WTC11 (cell line): ENCODE results near the gene NSUN7. TPM values are rescaled to one million over a fixed set of nuclear protein-coding genes. Genes with fewer than 3 reads are reported as not detected.

ENCODE experiments used
- ATAC-seq: fragments of 200-7000 bp; cut with Tn5 transposase; 2 replicates; pipeline ENCODE4 v1.10.0; 2021; ENCODE audit warnings: mild to moderate bottlenecking, moderate library complexity
- CTCF ChIA-PET: fragments of 300-600 bp; sonication (Branson Sonifier 250); formaldehyde crosslinking; loops from one replicate; lab custom pipeline; 2021; ENCODE audit warnings: antibody characterized with exemption; lab: Charles Lee
- POLR2A ChIA-PET: fragments of 350-600 bp; sonication (Branson Sonifier 250); formaldehyde crosslinking; loops from one replicate; lab custom pipeline; 2021; ENCODE audit warnings: antibody characterized with exemption; lab: Charles Lee
- DNase-seq: peaks from one replicate; pipeline ENCODE4 v3.0.0; 2021; ENCODE audit warnings: low spot score
- H3K27ac Mint-ChIP-seq: 2 replicates; pipeline ENCODE4 v1.8.0; 2021; ENCODE audit warnings: mixed read lengths
- H3K27me3 Mint-ChIP-seq: 2 replicates; pipeline ENCODE4 v1.8.0; 2021; ENCODE audit warnings: low read depth, mild to moderate bottlenecking, moderate library complexity, mixed read lengths
- H3K36me3 Mint-ChIP-seq: 2 replicates; pipeline ENCODE4 v1.8.0; 2021; ENCODE audit warnings: mixed read lengths
- H3K4me1 Mint-ChIP-seq: 2 replicates; pipeline ENCODE4 v1.8.0; 2022; ENCODE audit warnings: mixed read lengths
- H3K4me3 Mint-ChIP-seq: 2 replicates; pipeline ENCODE4 v1.8.0; 2021; ENCODE audit warnings: mild to moderate bottlenecking, moderate library complexity, mixed read lengths
- H3K9me3 Mint-ChIP-seq: 2 replicates; pipeline ENCODE4 v1.8.0; 2021; ENCODE audit warnings: mixed read lengths
- ATF6 ChIP-seq: sonication (generic); formaldehyde crosslinking; IDR thresholded peaks from 2 replicates; pipeline ENCODE4 v1.8.1; 2023; ENCODE audit warnings: mild to moderate bottlenecking, missing genetic modification reagents
- CBFB ChIP-seq: sonication (generic); formaldehyde crosslinking; IDR thresholded peaks from 2 replicates; pipeline ENCODE4 v1.8.1; 2022; ENCODE audit warnings: mild to moderate bottlenecking, low read depth, missing genetic modification reagents
- CTCF ChIP-seq: fragments of 200-600 bp; IDR thresholded peaks from 2 replicates; pipeline ENCODE4 v1.8.0; 2022; ENCODE audit warnings: antibody characterized with exemption
- E2F4 ChIP-seq: sonication (generic); formaldehyde crosslinking; IDR thresholded peaks from 2 replicates; pipeline ENCODE4 v1.8.1; 2022; ENCODE audit warnings: low read depth, mild to moderate bottlenecking, moderate library complexity, missing genetic modification reagents, borderline replicate concordance
- ELF4 ChIP-seq: sonication (generic); formaldehyde crosslinking; IDR thresholded peaks from 2 replicates; pipeline ENCODE4 v1.8.1; 2022; ENCODE audit warnings: low read depth, mild to moderate bottlenecking, moderate library complexity, missing genetic modification reagents
- EMX1 ChIP-seq: fragments of 250-450 bp; sonication (Bioruptor Pico); IDR thresholded peaks from 2 replicates; pipeline ENCODE4 v1.8.0; 2021; ENCODE audit warnings: mild to moderate bottlenecking
- ESRRA ChIP-seq: sonication (generic); formaldehyde crosslinking; IDR thresholded peaks from 2 replicates; pipeline ENCODE4 v1.8.1; 2022; ENCODE audit warnings: mild to moderate bottlenecking, missing genetic modification reagents, borderline replicate concordance
- FOXP1 ChIP-seq: sonication (generic); formaldehyde crosslinking; IDR thresholded peaks from 2 replicates; pipeline ENCODE4 v1.8.0; 2022; ENCODE audit warnings: missing genetic modification reagents, mild to moderate bottlenecking, moderate library complexity, borderline replicate concordance
- GTF2I ChIP-seq: fragments of 250-450 bp; sonication (Bioruptor Pico); conservative IDR thresholded peaks from 2 replicates; pipeline ENCODE4 v1.4.0; 2021; ENCODE audit warnings: mild to moderate bottlenecking
- JUN ChIP-seq: sonication (generic); formaldehyde crosslinking; IDR thresholded peaks from 2 replicates; pipeline ENCODE4 v1.8.0; 2023; ENCODE audit warnings: mild to moderate bottlenecking, missing genetic modification reagents
- NR1H2 ChIP-seq: sonication (generic); formaldehyde crosslinking; IDR thresholded peaks from 2 replicates; pipeline ENCODE4 v1.9.0; 2021; ENCODE audit warnings: mild to moderate bottlenecking, moderate library complexity, missing genetic modification reagents
- OVOL2 ChIP-seq: fragments of 250-450 bp; sonication (Bioruptor Pico); IDR thresholded peaks from 2 replicates; pipeline ENCODE4 v1.9.0; 2021; ENCODE audit warnings: mild to moderate bottlenecking, borderline replicate concordance
- SMAD3 ChIP-seq: sonication (generic); formaldehyde crosslinking; IDR thresholded peaks from 2 replicates; pipeline ENCODE4 v1.8.0; 2022; ENCODE audit warnings: missing genetic modification reagents, mild to moderate bottlenecking, borderline replicate concordance
- SMAD4 ChIP-seq: sonication (generic); formaldehyde crosslinking; IDR thresholded peaks from 2 replicates; pipeline ENCODE4 v1.8.0; 2022; ENCODE audit warnings: mild to moderate bottlenecking, missing genetic modification reagents
- TCF7 ChIP-seq: sonication (generic); formaldehyde crosslinking; IDR thresholded peaks from 2 replicates; pipeline ENCODE4 v1.8.0; 2022; ENCODE audit warnings: mild to moderate bottlenecking, low read depth, missing genetic modification reagents, moderate library complexity
- USF1 ChIP-seq: sonication (generic); formaldehyde crosslinking; IDR thresholded peaks from 2 replicates; pipeline ENCODE4 v1.8.0; 2022; ENCODE audit warnings: mild to moderate bottlenecking, missing genetic modification reagents
- ZNF281 ChIP-seq: sonication (generic); formaldehyde crosslinking; IDR thresholded peaks from 2 replicates; pipeline ENCODE4 v1.8.0; 2023; ENCODE audit warnings: mild to moderate bottlenecking, missing genetic modification reagents
- ZNF416 ChIP-seq: fragments of 250-450 bp; sonication (Bioruptor Pico); IDR thresholded peaks from 2 replicates; pipeline ENCODE4 v1.9.0; 2021; ENCODE audit warnings: mild to moderate bottlenecking, inconsistent platforms
- ZNF423 ChIP-seq: fragments of 250-450 bp; sonication (Bioruptor Pico); IDR thresholded peaks from 2 replicates; pipeline ENCODE4 v2.1.2; 2022; ENCODE audit warnings: mild to moderate bottlenecking, moderate library complexity
- total RNA-seq: library from RNA; stranded (reverse); gene quantifications from 3 replicates; pipeline ENCODE4 v1.2.3, GENCODE V29; 2021
- TF ChIP-seq, protein P1 (sequence below): sonication (generic); formaldehyde crosslinking; IDR thresholded peaks from 2 replicates; pipeline ENCODE4 v1.8.0; 2022; ENCODE audit warnings: mild to moderate bottlenecking, missing genetic modification reagents
- TF ChIP-seq, protein P2 (sequence below): sonication (generic); formaldehyde crosslinking; conservative IDR thresholded peaks from 2 replicates; pipeline ENCODE4 v1.8.1; 2022; ENCODE audit warnings: mild to moderate bottlenecking, missing genetic modification reagents

The NSUN7 gene
- total RNA-seq, 1 experiment from 2014 or later = 24.1 TPM

GRCh38 chr4:40832175-40832574, 82.4 kb downstream of the NSUN7 start (continued):
- TF ChIP-seq, protein P1, sequence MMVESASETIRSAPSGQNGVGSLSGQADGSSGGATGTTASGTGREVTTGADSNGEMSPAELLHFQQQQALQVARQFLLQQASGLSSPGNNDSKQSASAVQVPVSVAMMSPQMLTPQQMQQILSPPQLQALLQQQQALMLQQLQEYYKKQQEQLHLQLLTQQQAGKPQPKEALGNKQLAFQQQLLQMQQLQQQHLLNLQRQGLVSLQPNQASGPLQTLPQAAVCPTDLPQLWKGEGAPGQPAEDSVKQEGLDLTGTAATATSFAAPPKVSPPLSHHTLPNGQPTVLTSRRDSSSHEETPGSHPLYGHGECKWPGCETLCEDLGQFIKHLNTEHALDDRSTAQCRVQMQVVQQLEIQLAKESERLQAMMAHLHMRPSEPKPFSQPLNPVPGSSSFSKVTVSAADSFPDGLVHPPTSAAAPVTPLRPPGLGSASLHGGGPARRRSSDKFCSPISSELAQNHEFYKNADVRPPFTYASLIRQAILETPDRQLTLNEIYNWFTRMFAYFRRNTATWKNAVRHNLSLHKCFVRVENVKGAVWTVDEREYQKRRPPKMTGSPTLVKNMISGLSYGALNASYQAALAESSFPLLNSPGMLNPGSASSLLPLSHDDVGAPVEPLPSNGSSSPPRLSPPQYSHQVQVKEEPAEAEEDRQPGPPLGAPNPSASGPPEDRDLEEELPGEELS (CRISPR knock-in tag) = no peak
- TF ChIP-seq ESRRA (CRISPR knock-in tag) (no peak), CBFB (no peak)

DNA sequence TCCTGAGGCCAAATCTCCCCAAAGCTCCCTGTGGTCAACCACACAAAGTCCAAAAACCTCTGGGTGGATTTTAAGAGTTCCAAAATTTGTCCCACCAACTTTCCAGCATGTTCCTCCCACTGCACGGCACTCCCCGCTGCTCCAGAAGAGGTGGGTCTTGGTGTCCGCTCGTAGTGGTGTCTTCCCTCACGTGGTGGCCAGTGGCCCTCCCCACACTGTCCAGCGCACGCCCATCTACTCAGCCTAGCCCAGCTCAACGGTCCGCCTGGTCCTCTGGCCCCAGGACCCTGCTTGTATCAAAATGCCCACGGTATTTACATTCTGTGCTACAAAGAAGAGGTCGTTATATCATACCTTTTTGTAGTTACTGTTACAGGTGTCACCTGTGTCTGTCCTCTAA, 83.5 kb downstream of the NSUN7 start:
- H3K27me3 Mint-ChIP-seq = no peaks in the 10 kb centered on the region
- no peak overlapping the region for H3K4me3 Mint-ChIP-seq
- H3K4me1 Mint-ChIP-seq = no peaks in the 10 kb centered on the region
- POLR2A ChIA-PET = no interaction called here
- H3K27ac Mint-ChIP-seq = 0 out of 2 replicates have a peak overlapping the region, but pooled peaks have one; percentile 70
- CTCF ChIA-PET = no interaction called here
- peaks cover 44% of the 10 kb centered on the region for H3K36me3 Mint-ChIP-seq
- ATAC-seq (no peak), DNase-seq (no peak)
- no peaks in the 10 kb centered on the region for H3K9me3 Mint-ChIP-seq
- no peak for TF ChIP-seq GTF2I (CRISPR knock-in tag)
- TF ChIP-seq ZNF423 = no peak
- no peak for TF ChIP-seq SMAD3 (CRISPR knock-in tag)

DNA sequence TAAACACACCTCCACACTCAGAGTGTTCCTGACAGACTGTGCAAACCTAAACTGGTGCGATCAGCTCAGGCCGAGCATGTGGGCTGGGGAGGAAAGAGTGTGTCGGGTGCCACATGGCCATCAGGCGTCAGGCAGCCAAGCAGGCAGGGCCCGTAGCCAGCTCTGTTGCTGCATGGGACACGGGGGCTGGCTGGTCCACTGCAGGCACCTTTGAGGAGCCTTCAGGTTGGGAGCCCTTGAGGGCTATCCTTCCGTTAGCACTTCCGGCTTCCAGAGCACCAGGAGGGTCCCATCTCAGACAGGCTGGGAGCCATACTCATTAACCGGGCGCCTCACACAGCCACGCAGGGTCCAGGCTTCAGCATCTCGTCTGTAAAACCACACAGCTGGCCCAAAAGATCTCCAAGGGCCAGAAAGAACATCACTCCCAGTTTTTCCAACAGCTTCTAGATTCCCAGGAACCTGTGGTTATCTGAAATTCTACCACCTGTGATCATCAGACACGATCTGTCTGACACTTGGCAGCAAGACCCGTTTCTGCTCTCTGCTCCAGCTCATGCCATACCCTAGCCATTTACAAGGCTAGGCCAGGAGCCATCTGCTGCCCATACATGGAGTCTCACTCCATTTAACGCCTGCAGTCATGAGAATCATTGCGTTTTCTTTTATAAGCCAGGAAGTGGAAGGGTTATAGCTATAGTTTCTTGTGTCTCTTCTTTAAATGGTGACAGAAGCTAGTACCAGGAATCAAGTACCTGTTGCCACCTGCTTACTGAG, 87.5 kb downstream of the NSUN7 start:
- DNase-seq (no peak), ATAC-seq (no peak)
- CTCF ChIA-PET = interaction anchor here (0.5 to 1.6 kb wide), 4 partner anchors 10 to 376 kb away, joined by 3 to 5 read pairs (median 4); no protein-coding TSS in a partner anchor
- TF ChIP-seq ATF6 (CRISPR knock-in tag) (no peak), USF1 (no peak), ZNF416 (no peak), JUN (CRISPR knock-in tag) (no peak), FOXP1 (CRISPR knock-in tag) (no peak), ZNF281 (CRISPR knock-in tag) (no peak), EMX1 (CRISPR knock-in tag) (no peak), E2F4 (CRISPR knock-in tag) (no peak), ELF4 (CRISPR knock-in tag) (no peak), OVOL2 (no peak), NR1H2 (no peak), TCF7 (CRISPR knock-in tag) (no peak), SMAD4 (CRISPR knock-in tag) (no peak), CTCF (no peak)
- TF ChIP-seq, protein P2, sequence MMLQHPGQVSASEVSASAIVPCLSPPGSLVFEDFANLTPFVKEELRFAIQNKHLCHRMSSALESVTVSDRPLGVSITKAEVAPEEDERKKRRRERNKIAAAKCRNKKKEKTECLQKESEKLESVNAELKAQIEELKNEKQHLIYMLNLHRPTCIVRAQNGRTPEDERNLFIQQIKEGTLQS = no peak
- Mint-ChIP-seq H3K27me3 (no peaks in the 10 kb centered on the region), H3K4me3 (no peak overlapping the region), H3K27ac (no peak overlapping the region), H3K36me3 (peaks cover 28% of the 10 kb centered on the region), H3K9me3 (0 out of 2 replicates have a peak, but pooled peaks cover 3% of the 10 kb centered on the region), H3K4me1 (peaks cover 13% of the 10 kb centered on the region)
- POLR2A ChIA-PET = interaction anchor here (0.6 kb wide), 2 partner anchors 15 to 315 kb away, joined by 3 to 8 read pairs; no protein-coding TSS in a partner anchor
